MM.1S (cell line): ENCODE measurements around the gene SMIM29.

Experiments
- EZH2 ChIP-seq: fragments of 300-600 bp; sonication (generic); optimal IDR thresholded peaks from 2 replicates; pipeline ENCODE3; 2017; ENCODE audit warnings: low read depth, mild to moderate bottlenecking, antibody characterized with exemption, low read length, mixed read lengths
- EZH2phosphoT487 ChIP-seq: fragments of 300-600 bp; sonication (generic); IDR thresholded peaks from 2 replicates; pipeline ENCODE4 v1.6.1; 2018; ENCODE audit warnings: antibody characterized with exemption, low read length

- TF ChIP-seq EZH2phosphoT487 (no peak), EZH2 (no peak)
Observed at GRCh38 chr6:34206726-34207125, 42.1 kb downstream of the SMIM29 start.
